ENCODE measurements around the gene DNAH8.

DNA sequence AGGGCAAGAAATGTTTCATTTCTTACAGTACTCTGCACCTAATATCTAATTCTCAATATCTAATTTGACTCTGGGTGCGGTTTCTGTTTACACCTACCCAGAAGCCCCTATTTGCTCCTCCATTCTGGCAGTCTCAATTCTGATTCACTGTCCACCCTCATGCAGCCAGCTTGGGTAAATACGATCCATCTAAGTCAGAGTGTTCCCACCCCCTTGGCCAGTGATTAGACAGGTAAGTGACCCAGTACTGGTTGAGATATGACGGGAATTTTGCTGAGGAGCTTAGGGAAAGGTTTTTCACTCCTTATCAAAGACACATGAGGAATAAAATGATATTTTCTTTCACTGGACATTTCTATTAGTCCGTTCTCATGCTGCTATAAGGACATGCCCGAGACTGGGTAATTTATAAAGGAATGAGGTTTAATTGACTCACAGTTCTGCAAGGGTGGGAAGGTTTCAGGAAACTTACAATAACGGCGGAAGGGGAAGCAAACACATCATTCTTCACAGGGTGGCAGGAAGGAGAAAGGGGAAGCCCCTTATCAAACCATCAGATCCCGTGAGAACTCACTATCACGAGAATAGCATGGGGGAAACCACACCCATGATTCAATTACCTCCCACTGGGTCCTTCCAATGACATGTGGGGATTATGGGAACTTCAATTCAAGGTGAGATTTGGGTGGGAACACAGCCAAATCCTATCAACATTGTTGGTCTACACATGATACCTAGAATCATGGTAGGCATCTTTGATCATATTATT, 41.5 kb upstream of the DNAH8 start:
- TF ChIP-seq POLR2A (IDR thresholded peaks at IDR 0.05) (no peak), EP300 (IDR thresholded peaks at IDR 0.05) (no peak)
- TF ChIP-seq, protein P1, sequence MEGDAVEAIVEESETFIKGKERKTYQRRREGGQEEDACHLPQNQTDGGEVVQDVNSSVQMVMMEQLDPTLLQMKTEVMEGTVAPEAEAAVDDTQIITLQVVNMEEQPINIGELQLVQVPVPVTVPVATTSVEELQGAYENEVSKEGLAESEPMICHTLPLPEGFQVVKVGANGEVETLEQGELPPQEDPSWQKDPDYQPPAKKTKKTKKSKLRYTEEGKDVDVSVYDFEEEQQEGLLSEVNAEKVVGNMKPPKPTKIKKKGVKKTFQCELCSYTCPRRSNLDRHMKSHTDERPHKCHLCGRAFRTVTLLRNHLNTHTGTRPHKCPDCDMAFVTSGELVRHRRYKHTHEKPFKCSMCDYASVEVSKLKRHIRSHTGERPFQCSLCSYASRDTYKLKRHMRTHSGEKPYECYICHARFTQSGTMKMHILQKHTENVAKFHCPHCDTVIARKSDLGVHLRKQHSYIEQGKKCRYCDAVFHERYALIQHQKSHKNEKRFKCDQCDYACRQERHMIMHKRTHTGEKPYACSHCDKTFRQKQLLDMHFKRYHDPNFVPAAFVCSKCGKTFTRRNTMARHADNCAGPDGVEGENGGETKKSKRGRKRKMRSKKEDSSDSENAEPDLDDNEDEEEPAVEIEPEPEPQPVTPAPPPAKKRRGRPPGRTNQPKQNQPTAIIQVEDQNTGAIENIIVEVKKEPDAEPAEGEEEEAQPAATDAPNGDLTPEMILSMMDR (IDR thresholded peaks at IDR 0.05) = no peak

Measured in tibial nerve (tissue), 4 donors.